K562 (cell line): ENCODE measurements around the gene ZNHIT2. TPM values are rescaled to one million over a fixed set of nuclear protein-coding genes. Genes with fewer than 3 reads are reported as not detected.

Experiments used
- ATF2 ChIP-seq: sonication (generic); formaldehyde crosslinking; IDR thresholded peaks from 2 replicates; pipeline ENCODE4 v1.8.1; 2022; ENCODE audit warnings: missing genetic modification reagents
- CCAR2 ChIP-seq: fragments of 200-400 bp; formaldehyde crosslinking; IDR thresholded peaks from 2 replicates; pipeline ENCODE4 v1.6.1; 2017; ENCODE audit warnings: mild to moderate bottlenecking, low read depth, low read length
- CEBPZ ChIP-seq: fragments of 150-350 bp; IDR thresholded peaks from 2 replicates; pipeline ENCODE4 v1.6.1; 2014; ENCODE audit warnings: low read depth, mild to moderate bottlenecking, low read length, borderline replicate concordance
- HINFP ChIP-seq: fragments of 450-650 bp; conservative IDR thresholded peaks from 2 replicates; pipeline ENCODE4 v1.6.1; 2016; ENCODE audit warnings: missing genetic modification characterization, low read depth, mild to moderate bottlenecking, control low read depth, missing compliant biosample characterization
- HNRNPLL ChIP-seq: fragments of 200-400 bp; formaldehyde crosslinking; IDR thresholded peaks from 2 replicates; pipeline ENCODE4 v1.6.1; 2017; ENCODE audit warnings: low read length, low read depth, mild to moderate bottlenecking; ENCODE audit not compliant: poor library complexity, severe bottlenecking
- KLF6 ChIP-seq: fragments of 250-450 bp; sonication (Bioruptor Pico); IDR thresholded peaks from 2 replicates; pipeline ENCODE4 v1.4.0; 2020; ENCODE audit warnings: mild to moderate bottlenecking, moderate library complexity, borderline replicate concordance
- MXI1 ChIP-seq: IDR thresholded peaks from 2 replicates; pipeline ENCODE4 v1.6.1; 2011; ENCODE audit warnings: low read depth, mild to moderate bottlenecking, improper control_type of control experiment, low read length
- NFIC ChIP-seq: fragments of 450-650 bp; IDR thresholded peaks from 2 replicates; pipeline ENCODE4 v1.6.1; 2017; ENCODE audit warnings: mild to moderate bottlenecking, inconsistent platforms
- POLR2G ChIP-seq: fragments of 200-400 bp; formaldehyde crosslinking; IDR thresholded peaks from 2 replicates; pipeline ENCODE4 v1.6.1; 2017; ENCODE audit warnings: low read depth, mild to moderate bottlenecking, antibody characterized with exemption, low read length, moderate library complexity
- PPARD ChIP-seq: fragments of 250-450 bp; sonication (Bioruptor Pico); IDR thresholded peaks from 2 replicates; pipeline ENCODE4 v1.8.0; 2022; ENCODE audit warnings: inconsistent platforms, mild to moderate bottlenecking, moderate library complexity
- RBFOX2 ChIP-seq: fragments of 200-400 bp; formaldehyde crosslinking; IDR thresholded peaks from 2 replicates; pipeline ENCODE4 v1.6.1; 2017; ENCODE audit warnings: low read depth, mild to moderate bottlenecking, low read length, moderate library complexity
- STAT6 ChIP-seq: sonication (generic); formaldehyde crosslinking; IDR thresholded peaks from 2 replicates; pipeline ENCODE4 v1.8.1; 2023; ENCODE audit warnings: mild to moderate bottlenecking, missing genetic modification reagents
- THRA ChIP-seq: fragments of 450-650 bp; IDR thresholded peaks from 2 replicates; pipeline ENCODE4 v1.6.1; 2017; ENCODE audit warnings: mild to moderate bottlenecking, moderate library complexity
- XRCC4 ChIP-seq: IDR thresholded peaks from one replicate; pipeline ENCODE4 v1.6.1; 2011; ENCODE audit not compliant: insufficient read depth, insufficient read length; ENCODE audit errors: extremely low read depth
- ZNF589 ChIP-seq: fragments of 200-800 bp; sonication (Bioruptor generic); IDR thresholded peaks from 2 replicates; pipeline ENCODE4 v1.6.1; 2016; ENCODE audit warnings: low read depth, missing genetic modification characterization, missing compliant biosample characterization
- polyA plus RNA-seq, 8 experiments: library from polyadenylated mRNA; depleted of rRNA in 4 of 8; stranded (reverse) in 5 of 8; unstranded in 3 of 8; fragments of >200 nt; fragmentation: Nextera tagmentation in 2 of 8; fragmentation: Illumina TruSeq in 1 of 8; extraction: Ambion mirVana in 2 of 8; extraction: Trizol in 1 of 8; gene quantifications; 2 replicates each; pipeline versions ENCODE4 v1.2.1 to v1.2.3, GENCODE V29; 2011 to 2014; ENCODE audit warnings: inconsistent platforms in 1 of 8, missing spikeins in 1 of 8
- total RNA-seq, 7 experiments: library from RNA; depleted of rRNA in 6 of 7; stranded (reverse); fragments of >200 nt in 6 of 7; fragmentation: Illumina TruSeq in 2 of 7; extraction: Trizol in 2 of 7; gene quantifications; 2 replicates each; pipeline versions ENCODE4 v1.2.1 to v1.2.3, GENCODE V29; 2011 to 2021; ENCODE audit warnings: low replicate concordance in 1 of 7

Gene ZNHIT2
- total and polyA plus RNA-seq, 9 of the 15 experiments (the other 6 are each of a cell fraction or from before 2014, with no cell fraction given), result 0.08 to 39.0 (median 2.5) TPM

GRCh38 chr11:65121865-65122696 lies 4.6 kb upstream of the ZNHIT2 start, which contains the start of the genes FAU and MRPL49 (continued):
- TF ChIP-seq HINFP (tag) (no peak), PPARD (CRISPR knock-in tag) (no peak), HNRNPLL (peak; percentile 86), THRA (no peak), KLF6 (no peak), ATF2 (no peak), RBFOX2 (peak; percentile 99), XRCC4 (no peak), MXI1 (peak; percentile 77; the same call in 1 of the 2 replicates), ZNF589 (CRISPR knock-in tag) (0 out of 2 replicates have a peak, but pooled peaks have one; percentile 65), CCAR2 (no peak), STAT6 (peak; percentile 90), POLR2G (peak; percentile 99), CEBPZ (no peak), NFIC (0 out of 2 replicates have a peak, but pooled peaks have one; percentile 6)
